Karpas-422 (cell line): ENCODE measurements around the gene SNX32. TPM values are rescaled to one million over a fixed set of nuclear protein-coding genes. Genes with fewer than 3 reads are reported as not detected.

ENCODE experiments used
- DNase-seq: peaks from one replicate; pipeline ENCODE4 v3.0.0-alpha.2; 2015
- H2AFZ ChIP-seq: fragments of 200-600 bp; sonication (generic); 2 replicates; pipeline ENCODE4 v1.6.1; 2014; ENCODE audit warnings: antibody characterized with exemption, low read length, mixed read lengths
- H3K27ac ChIP-seq: fragments of 200-600 bp; sonication (generic); 2 replicates; pipeline ENCODE4 v1.5.1; 2014; ENCODE audit warnings: mild to moderate bottlenecking, low read length, moderate library complexity
- H3K27me3 ChIP-seq: fragments of 200-600 bp; sonication (generic); 2 replicates; pipeline ENCODE4 v1.6.1; 2014; ENCODE audit warnings: low read length, mixed read lengths
- H3K36me3 ChIP-seq: fragments of 200-600 bp; sonication (generic); 2 replicates; pipeline ENCODE4 v1.6.1; 2014; ENCODE audit warnings: low read length, mixed read lengths; ENCODE audit not compliant: insufficient read depth
- H3K4me1 ChIP-seq: fragments of 200-600 bp; sonication (generic); 2 replicates; pipeline ENCODE4 v1.6.1; 2014; ENCODE audit warnings: mild to moderate bottlenecking, low read length, mixed read lengths
- H3K4me2 ChIP-seq: fragments of 200-600 bp; sonication (generic); 2 replicates; pipeline ENCODE4 v1.6.1; 2014; ENCODE audit warnings: low read length, low read depth, mild to moderate bottlenecking; ENCODE audit not compliant: poor library complexity, severe bottlenecking
- H3K4me3 ChIP-seq: fragments of 200-600 bp; sonication (generic); 2 replicates; pipeline ENCODE4 v1.5.1; 2014; ENCODE audit warnings: mild to moderate bottlenecking, antibody characterized with exemption, low read length, mixed read lengths
- H3K79me2 ChIP-seq: fragments of 200-600 bp; sonication (generic); 2 replicates; pipeline ENCODE4 v1.6.1; 2014; ENCODE audit warnings: mild to moderate bottlenecking, low read length, mixed read lengths
- H3K9ac ChIP-seq: fragments of 200-600 bp; sonication (generic); 2 replicates; pipeline ENCODE4 v1.6.0; 2014; ENCODE audit warnings: low read length
- H3K9me2 ChIP-seq: fragments of 200-600 bp; sonication (generic), shearing (Covaris generic); replicated peaks from 2 replicates; pipeline ENCODE4 v1.6.0; 2014; ENCODE audit warnings: mild to moderate bottlenecking, low read length, moderate library complexity; ENCODE audit not compliant: insufficient read depth
- H3K9me3 ChIP-seq: fragments of 300-700, 200-600 bp; sonication (generic); 2 replicates; pipeline ENCODE4 v1.6.1; 2014; ENCODE audit warnings: low read length, mixed read lengths
- H4K20me1 ChIP-seq: fragments of 200-600 bp; sonication (generic); 2 replicates; pipeline ENCODE4 v1.6.1; 2014; ENCODE audit warnings: mild to moderate bottlenecking, antibody characterized with exemption, low read length, low read depth; ENCODE audit not compliant: insufficient read depth
- total RNA-seq: library from RNA; depleted of rRNA; stranded (reverse); fragments of >200 nt; shearing (Covaris generic); gene quantifications from 2 replicates; pipeline ENCODE4 v1.2.3, GENCODE V29; 2014; ENCODE audit warnings: low replicate concordance; rRNA removed

The SNX32 gene
- total RNA-seq = not detected in 2 replicates

- no peaks in the 10 kb centered on the region for H3K4me1 ChIP-seq
- H3K27ac ChIP-seq = no peak within 1 kb of the TSS
- H3K4me2 ChIP-seq = no peak within 1 kb of the TSS
- DNase-seq = no peak
- H3K9me2 ChIP-seq = no peaks in the 10 kb centered on the region
- H3K36me3 ChIP-seq = no peaks in the 10 kb centered on the region
- no peaks in the 10 kb centered on the region for H4K20me1 ChIP-seq
- no peaks in the 10 kb centered on the region for H3K9me3 ChIP-seq
- no peaks in the 10 kb centered on the region for H3K79me2 ChIP-seq
- H3K9ac ChIP-seq = no peak within 1 kb of the TSS
- no peak within 1 kb of the TSS for H2AFZ ChIP-seq
- H3K4me3 ChIP-seq = no peak within 1 kb of the TSS
- H3K27me3 ChIP-seq = no peaks in the 10 kb centered on the region
Observed at GRCh38 chr11:65833297-65834030, at the start of gene SNX32. SNX32 (plus strand) TSS chr11:65833963; CDS start chr11:65834066, 103 bp downstream.

GRCh38 chr11:65785319-65786007 is 48.3 kb upstream of the SNX32 start:
- H4K20me1 ChIP-seq = no peaks in the 10 kb centered on the region
- peaks cover 5% of the 10 kb centered on the region; the same call in 1 of the 2 replicates for H3K4me1 ChIP-seq
- no peaks in the 10 kb centered on the region for H3K79me2 ChIP-seq
- H3K9ac ChIP-seq = no peak overlapping the region
- no peak overlapping the region for H2AFZ ChIP-seq
- H3K4me2 ChIP-seq = no peak overlapping the region
- H3K4me3 ChIP-seq = no peak overlapping the region
- no peaks in the 10 kb centered on the region for H3K9me3 ChIP-seq
- H3K27ac ChIP-seq = no peak overlapping the region
- no peak for DNase-seq
- H3K9me2 ChIP-seq = no peaks in the 10 kb centered on the region
- no peaks in the 10 kb centered on the region for H3K36me3 ChIP-seq
- H3K27me3 ChIP-seq = no peaks in the 10 kb centered on the region

- no peak overlapping the region for H3K9ac ChIP-seq
- H3K79me2 ChIP-seq = no peaks in the 10 kb centered on the region
- no peak overlapping the region for H2AFZ ChIP-seq
- H3K27me3 ChIP-seq = no peaks in the 10 kb centered on the region
- H4K20me1 ChIP-seq = no peaks in the 10 kb centered on the region
- H3K4me2 ChIP-seq = no peak overlapping the region
- no peak overlapping the region for H3K4me3 ChIP-seq
- H3K9me3 ChIP-seq = no peaks in the 10 kb centered on the region
- H3K9me2 ChIP-seq = no peaks in the 10 kb centered on the region
- H3K36me3 ChIP-seq = no peaks in the 10 kb centered on the region
- no peak for DNase-seq
- H3K27ac ChIP-seq = no peak overlapping the region
- peaks cover 6% of the 10 kb centered on the region; the same call in 1 of the 2 replicates for H3K4me1 ChIP-seq
Observed at GRCh38 chr11:65786008-65786785, 47.6 kb upstream of the SNX32 start.

GRCh38 chr11:65786786-65787636 is 46.8 kb upstream of the SNX32 start, which contains the start of gene OVOL1:
OVOL1 (plus strand) TSS chr11:65787063; CDS start chr11:65787374, 311 bp downstream.
- Histone ChIP-seq H3K9me2 (no peaks in the 10 kb centered on the region), H3K4me3 (no peak within 1 kb of the TSS), H3K4me2 (no peak within 1 kb of the TSS), H4K20me1 (no peaks in the 10 kb centered on the region), H3K9ac (no peak within 1 kb of the TSS), H3K9me3 (no peaks in the 10 kb centered on the region), H3K27me3 (no peaks in the 10 kb centered on the region), H3K4me1 (peaks cover 14% of the 10 kb centered on the region), H3K79me2 (no peaks in the 10 kb centered on the region), H3K27ac (no peak within 1 kb of the TSS), H2AFZ (no peak within 1 kb of the TSS), H3K36me3 (no peaks in the 10 kb centered on the region)
- no peak for DNase-seq

- Histone ChIP-seq H3K79me2 (no peaks in the 10 kb centered on the region), H3K4me3 (no peak overlapping the region), H3K9me2 (no peaks in the 10 kb centered on the region), H3K36me3 (no peaks in the 10 kb centered on the region), H3K9ac (no peak overlapping the region), H2AFZ (no peak overlapping the region), H3K27me3 (no peaks in the 10 kb centered on the region), H3K4me2 (no peak overlapping the region), H3K27ac (no peak overlapping the region), H3K4me1 (peaks cover 15% of the 10 kb centered on the region), H4K20me1 (no peaks in the 10 kb centered on the region), H3K9me3 (no peaks in the 10 kb centered on the region)
- DNase-seq = no peak
Observed at GRCh38 chr11:65787649-65788622, 45.8 kb upstream of the SNX32 start.

GRCh38 chr11:65788821-65789220 is 44.9 kb upstream of the SNX32 start:
- no peak overlapping the region for H3K4me3 ChIP-seq
- H3K9me3 ChIP-seq = no peaks in the 10 kb centered on the region
- no peak overlapping the region for H3K4me2 ChIP-seq
- no peaks in the 10 kb centered on the region for H3K79me2 ChIP-seq
- no peak for DNase-seq
- no peaks in the 10 kb centered on the region for H4K20me1 ChIP-seq
- peaks cover 15% of the 10 kb centered on the region for H3K4me1 ChIP-seq
- no peak overlapping the region for H2AFZ ChIP-seq
- no peaks in the 10 kb centered on the region for H3K27me3 ChIP-seq
- H3K27ac ChIP-seq = no peak overlapping the region
- H3K36me3 ChIP-seq = no peaks in the 10 kb centered on the region
- H3K9me2 ChIP-seq = no peaks in the 10 kb centered on the region
- no peak overlapping the region for H3K9ac ChIP-seq
